Astrocyte (in vitro differentiated cells and primary cell): Measurements from ENCODE around the gene MLXIPL.
"Not testable (repeated sequence)": the region's sequence is repeated elsewhere in the genome, so short reads cannot be mapped to it uniquely, and the experiment has no call there.

ENCODE experiments used
- EZH2 ChIP-seq: IDR thresholded peaks from 2 replicates; pipeline ENCODE4 v1.6.1; 2012; ENCODE audit warnings: mild to moderate bottlenecking, low read length, inconsistent platforms; ENCODE audit not compliant: insufficient read depth
- TF ChIP-seq, protein P1 (sequence below): IDR thresholded peaks from 2 replicates; pipeline ENCODE4 v1.5.1; 2011; ENCODE audit warnings: low read depth, mild to moderate bottlenecking, inconsistent platforms, low read length, moderate library complexity; ENCODE audit not compliant: insufficient read depth

DNA sequence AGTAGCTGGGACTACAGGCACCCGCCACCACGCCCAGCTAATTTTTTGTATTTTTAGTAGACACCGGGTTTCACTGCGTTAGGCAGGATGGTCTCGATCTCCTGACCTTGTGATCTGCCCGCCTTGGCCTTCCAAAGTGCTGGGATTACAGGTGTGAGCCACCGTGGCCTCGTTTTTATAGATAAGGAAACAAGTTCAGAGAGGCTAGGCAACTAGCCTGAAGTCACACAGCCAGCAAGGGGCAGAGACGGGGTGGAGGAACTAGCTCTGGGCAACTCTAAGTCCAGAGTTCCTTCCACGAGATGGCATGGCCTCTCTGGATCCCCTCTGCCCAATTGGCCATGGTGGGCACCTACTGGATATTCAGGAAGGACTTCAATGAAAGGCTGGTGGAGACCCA lies 9.4 kb downstream of the MLXIPL start:
- TF ChIP-seq, protein P1, sequence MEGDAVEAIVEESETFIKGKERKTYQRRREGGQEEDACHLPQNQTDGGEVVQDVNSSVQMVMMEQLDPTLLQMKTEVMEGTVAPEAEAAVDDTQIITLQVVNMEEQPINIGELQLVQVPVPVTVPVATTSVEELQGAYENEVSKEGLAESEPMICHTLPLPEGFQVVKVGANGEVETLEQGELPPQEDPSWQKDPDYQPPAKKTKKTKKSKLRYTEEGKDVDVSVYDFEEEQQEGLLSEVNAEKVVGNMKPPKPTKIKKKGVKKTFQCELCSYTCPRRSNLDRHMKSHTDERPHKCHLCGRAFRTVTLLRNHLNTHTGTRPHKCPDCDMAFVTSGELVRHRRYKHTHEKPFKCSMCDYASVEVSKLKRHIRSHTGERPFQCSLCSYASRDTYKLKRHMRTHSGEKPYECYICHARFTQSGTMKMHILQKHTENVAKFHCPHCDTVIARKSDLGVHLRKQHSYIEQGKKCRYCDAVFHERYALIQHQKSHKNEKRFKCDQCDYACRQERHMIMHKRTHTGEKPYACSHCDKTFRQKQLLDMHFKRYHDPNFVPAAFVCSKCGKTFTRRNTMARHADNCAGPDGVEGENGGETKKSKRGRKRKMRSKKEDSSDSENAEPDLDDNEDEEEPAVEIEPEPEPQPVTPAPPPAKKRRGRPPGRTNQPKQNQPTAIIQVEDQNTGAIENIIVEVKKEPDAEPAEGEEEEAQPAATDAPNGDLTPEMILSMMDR, result not testable (repeated sequence)
- not testable (repeated sequence) for TF ChIP-seq EZH2
